Measurements from ENCODE around the gene CGNL1. TPM values are rescaled to one million over a fixed set of nuclear protein-coding genes. Genes with fewer than 3 reads are reported as not detected.

Gene CGNL1
- total RNA-seq, 1 donor from 2014 or later, result 22.4 TPM

DNA sequence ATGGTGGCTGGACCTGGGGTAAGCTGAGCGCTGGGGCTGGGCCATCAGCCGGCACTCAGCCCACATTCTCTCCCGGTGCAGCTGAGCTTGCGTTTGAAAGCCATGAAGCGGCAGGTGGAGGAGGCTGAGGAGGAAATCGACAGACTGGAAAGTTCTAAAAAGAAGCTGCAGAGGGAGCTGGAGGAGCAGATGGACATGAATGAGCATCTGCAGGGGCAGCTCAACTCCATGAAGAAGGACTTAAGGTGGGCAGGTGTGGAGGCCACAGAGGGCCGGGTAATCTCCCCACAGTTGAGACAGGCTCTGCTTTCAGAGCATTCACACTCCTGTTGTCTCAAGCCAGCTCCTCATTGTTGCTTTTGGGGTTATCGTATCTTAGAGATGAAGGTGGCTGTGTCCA, 169.7 kb downstream of the CGNL1 start:
- no peak for DNase-seq (ENCODE audit: low spot score)

DNA sequence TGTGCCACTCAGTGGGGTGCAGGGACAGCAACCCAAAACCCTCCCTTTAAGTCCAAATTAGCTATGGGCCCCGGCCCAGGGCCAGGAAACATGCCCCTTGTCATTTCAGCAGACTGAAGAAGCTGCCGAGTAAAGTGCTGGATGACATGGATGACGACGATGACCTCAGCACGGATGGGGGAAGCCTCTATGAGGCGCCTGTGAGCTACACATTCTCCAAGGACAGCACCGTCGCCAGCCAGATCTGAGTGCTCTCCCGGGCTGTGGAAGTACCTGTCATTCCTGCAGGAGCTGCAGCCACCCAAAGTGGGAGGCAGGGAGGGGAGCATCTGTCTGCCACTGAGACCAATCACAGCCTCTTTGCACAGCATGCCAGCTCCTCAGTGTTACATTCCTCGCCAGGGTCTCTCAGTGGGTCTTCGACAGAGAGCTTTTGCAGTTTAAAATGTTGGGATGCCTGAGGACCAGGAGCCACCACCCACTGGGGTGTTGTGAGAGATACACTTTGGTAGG, 171.0 kb downstream of the CGNL1 start:
- no peak for DNase-seq (ENCODE audit: low spot score)

- DNase-seq (ENCODE audit: low spot score), result no peak
These were observed 172.0 kb downstream of the CGNL1 start for GRCh38 chr15:57548351-57548750.

GRCh38 chr15:57548835-57549234, 172.5 kb downstream of the CGNL1 start:
- DNase-seq (ENCODE audit: low spot score), result no peak

GRCh38 chr15:57549935-57550334, 173.6 kb downstream of the CGNL1 start:
- DNase-seq (ENCODE audit: low spot score), result no peak

- DNase-seq (ENCODE audit: low spot score), result no peak
These were observed 174.3 kb downstream of the CGNL1 start for GRCh38 chr15:57550640-57551039.

- DNase-seq (ENCODE audit: low spot score), result peak; percentile 83
These were observed 175.7 kb downstream of the CGNL1 start for GRCh38 chr15:57551715-57552677.

DNA sequence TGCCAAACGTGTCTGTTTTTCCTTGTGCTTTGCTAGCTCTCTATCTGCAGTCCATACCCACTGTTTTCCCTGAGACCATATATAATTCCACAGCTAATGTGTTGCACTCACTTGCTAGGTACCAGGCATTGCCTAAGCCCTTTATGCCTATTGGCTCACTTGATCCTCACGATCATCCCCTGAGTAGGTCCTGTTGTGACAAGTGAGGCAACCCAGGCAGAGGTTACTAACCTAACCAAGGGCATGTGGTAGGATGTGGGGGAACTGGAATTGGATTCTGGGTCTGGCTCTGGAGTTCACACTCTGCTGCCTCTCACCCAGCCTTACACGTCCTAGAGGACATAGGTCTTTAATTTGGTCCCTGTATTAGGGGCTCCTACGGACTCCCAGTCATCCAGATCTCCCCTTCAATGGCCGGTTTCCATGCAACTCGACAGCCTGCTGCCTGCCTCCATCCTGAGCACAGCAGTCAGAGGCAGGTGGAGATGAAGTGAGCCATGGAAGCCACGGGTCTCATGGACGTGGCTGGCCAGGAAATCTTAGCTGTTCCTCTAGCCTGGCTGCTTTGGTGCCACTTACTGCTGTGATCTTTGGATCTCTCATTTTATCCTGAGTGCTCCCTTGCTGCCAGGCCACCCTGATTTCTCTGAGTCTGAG, 176.5 kb downstream of the CGNL1 start:
- DNase-seq (ENCODE audit: low spot score), result no peak

GRCh38 chr15:57553526-57553925, 177.2 kb downstream of the CGNL1 start:
- no peak for DNase-seq (ENCODE audit: low spot score)

DNA sequence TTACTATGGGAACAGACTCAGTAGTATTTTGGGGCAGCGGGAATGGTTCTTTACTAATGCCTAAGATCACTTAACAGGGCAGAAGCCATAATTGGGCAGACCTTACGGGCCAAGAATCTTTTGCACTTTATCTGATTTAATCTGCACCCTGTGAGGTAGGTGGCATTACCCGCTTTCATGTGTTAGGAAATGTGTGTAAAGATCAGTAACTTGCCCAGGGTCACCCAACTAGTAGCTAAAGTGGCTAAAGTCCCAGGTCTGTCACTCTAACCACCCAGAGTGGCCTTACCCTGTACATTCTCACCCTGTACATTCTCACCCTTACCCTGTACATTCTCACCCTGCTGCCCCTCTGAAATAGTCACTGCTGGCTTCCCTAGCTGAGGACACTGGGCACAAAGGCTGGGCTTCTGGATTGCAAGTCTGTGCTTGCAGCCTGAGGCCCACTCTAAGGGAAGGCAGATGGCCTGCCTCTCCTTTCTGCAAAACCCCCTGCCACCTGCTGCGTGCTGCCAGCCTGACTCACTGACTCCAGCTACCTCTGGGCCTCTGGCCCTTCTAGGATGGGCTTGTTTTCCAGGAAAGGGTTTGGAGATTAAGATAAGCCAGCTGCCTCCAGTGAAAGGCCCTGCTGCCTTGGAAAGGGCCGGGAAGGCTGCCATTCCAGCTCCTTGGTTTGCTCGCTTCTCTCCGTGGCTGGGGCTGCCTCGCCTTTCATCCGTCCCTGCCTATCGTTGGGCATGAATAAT, 177.9 kb downstream of the CGNL1 start:
- DNase-seq (ENCODE audit: low spot score), result peak; percentile 89

GRCh38 chr15:57554812-57555179, 178.5 kb downstream of the CGNL1 start:
- peak; percentile 59 for DNase-seq (ENCODE audit: low spot score)

DNA sequence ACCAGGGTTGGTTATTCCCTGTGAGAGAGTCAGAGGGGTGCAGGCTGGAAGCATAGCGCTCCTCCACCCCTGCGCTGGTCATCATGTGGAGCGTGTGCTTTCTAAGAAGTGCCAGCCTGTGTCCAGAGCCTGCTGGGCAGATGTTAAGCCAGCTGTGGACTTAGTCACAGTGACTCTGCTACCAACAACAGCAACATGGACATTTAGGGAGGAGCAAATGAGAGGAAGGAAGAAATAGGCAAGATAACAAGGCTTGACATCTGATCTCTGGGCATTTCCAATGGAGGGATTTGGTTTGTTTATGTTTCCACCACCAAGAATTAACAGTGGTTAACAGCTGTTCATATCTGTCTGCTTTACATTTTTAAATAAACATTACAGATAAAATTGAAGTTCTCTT, 179.0 kb downstream of the CGNL1 start:
- DNase-seq (ENCODE audit: low spot score), result no peak

GRCh38 chr15:57556040-57556439, 179.7 kb downstream of the CGNL1 start:
- DNase-seq (ENCODE audit: low spot score), result no peak

DNA sequence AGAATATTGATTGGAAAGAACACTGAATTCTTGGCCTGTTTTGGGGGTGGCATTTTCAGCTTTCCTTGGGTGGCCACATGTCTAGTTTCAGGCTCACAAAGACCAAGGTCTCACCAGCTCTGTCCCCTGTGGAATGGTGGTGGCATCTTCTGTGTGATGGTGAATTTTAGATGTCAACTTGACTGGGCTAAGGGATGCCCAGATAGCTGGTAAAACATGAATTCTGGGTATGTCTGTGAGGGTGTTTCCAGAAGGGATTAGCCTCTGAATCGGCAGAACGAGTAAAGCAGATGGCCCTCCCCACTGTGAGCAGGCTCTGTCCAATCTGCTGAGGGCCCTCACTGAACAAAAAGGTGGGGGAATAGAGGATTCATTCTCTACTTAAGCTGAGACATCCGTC, 181.0 kb downstream of the CGNL1 start:
- DNase-seq (ENCODE audit: low spot score), result no peak

GRCh38 chr15:57557810-57558209, 181.5 kb downstream of the CGNL1 start:
- DNase-seq (ENCODE audit: low spot score), result no peak

- DNase-seq (ENCODE audit: low spot score), result peak; percentile 46
These were observed 183.6 kb downstream of the CGNL1 start for GRCh38 chr15:57559875-57560274.

DNA sequence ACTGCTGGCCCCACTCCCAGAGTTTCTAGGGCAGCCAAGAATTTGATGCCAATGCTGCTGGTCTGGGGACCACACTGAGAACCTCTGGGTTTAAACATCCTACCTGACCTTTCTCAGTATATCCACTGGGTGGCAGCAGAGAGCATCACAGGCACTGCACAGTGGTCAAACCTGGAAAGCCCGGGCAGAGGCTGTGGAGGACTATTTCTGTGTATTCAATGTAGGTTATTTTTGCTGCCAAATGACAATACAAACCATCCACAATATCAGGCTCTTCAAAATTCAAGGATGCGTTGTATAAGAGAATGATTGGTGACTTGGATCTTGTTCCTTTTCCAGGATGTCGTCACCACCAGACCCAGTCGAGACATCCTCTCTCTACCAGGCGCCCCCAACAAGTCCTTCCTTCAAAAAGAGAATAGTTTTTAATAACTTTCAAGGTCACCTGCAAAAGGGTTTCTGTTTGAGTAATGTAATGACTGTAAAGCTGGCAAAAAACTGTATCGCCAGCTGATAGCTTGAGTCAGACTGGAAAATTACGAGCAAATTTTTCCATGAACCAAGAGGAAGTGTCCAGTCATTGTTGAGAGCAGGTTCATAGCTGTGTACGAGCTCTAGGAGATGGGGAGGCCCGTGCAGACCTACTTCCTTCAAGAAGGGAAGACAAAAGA, 184.9 kb downstream of the CGNL1 start:
- DNase-seq (ENCODE audit: low spot score), result peak; percentile 83

DNA sequence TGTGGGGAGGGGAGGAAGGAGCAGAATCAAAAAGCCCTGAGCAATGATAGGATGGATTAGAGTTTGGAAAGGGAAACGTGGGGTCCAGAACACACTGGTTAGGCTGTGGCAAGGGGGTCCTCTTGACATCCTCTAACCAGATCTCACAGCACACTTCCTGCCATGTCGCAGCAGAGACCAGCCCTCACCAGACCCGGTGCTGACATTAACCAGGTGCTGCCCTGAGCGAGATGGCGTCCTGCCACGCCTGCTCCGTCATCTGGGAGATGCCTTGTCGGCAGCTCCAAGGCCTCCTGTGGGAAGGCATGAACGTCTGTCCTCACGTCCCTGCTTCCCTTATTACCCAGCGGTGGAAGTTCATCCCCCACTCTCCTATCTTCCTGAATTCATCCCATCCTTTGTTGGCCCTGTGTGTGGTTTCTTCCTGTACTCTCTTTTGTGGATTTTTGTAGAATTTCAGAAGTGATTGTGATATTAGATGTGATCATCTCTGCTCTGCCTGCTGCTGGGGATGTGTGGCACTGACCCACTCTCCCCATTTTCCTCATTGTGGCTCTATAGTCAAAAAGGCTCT, 186.0 kb downstream of the CGNL1 start:
- DNase-seq (ENCODE audit: low spot score), result peak; percentile 56

GRCh38 chr15:57563416-57563815, 187.1 kb downstream of the CGNL1 start:
- DNase-seq (ENCODE audit: low spot score), result no peak

- no peak for DNase-seq (ENCODE audit: low spot score)
These were observed 189.0 kb downstream of the CGNL1 start for GRCh38 chr15:57565311-57565710.

DNA sequence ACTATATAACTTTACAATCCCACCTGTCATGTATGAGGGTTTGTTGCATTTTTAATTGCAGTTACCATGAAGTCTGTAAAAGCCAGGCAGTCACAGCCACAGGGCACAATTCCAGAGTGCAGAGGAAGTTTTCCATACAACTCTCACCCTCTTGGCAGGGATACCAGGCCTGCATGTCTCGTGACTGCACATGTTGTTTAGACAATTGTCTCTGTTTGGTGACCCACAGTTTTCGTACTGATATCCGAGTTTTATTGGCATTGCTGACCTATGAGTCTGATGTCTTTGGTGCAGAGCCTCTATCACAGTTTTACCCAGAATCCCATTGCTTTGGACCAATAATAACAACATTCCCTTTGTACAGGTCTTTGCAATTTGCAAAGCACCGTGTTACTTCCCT, 190.5 kb downstream of the CGNL1 start:
- no peak for DNase-seq (ENCODE audit: low spot score)

Data from umbilical cord (tissue), 2 donors.